GM19025 (cell line): Measurements from ENCODE around the gene POLN.

Source experiments
- ATAC-seq: cut with Tn5 transposase; IDR thresholded peaks from one replicate; pipeline ENCODE4 v1.9.1; 2021; ENCODE audit warnings: mild to moderate bottlenecking, low read depth, moderate library complexity; ENCODE audit not compliant: unreplicated experiment

Gene POLN

GRCh38 chr4:2064276-2064991 is 177.5 kb downstream of the POLN start:
- ATAC-seq = no peak

GRCh38 chr4:2063557-2064275 is 178.2 kb downstream of the POLN start:
- no peak for ATAC-seq

- ATAC-seq = no peak
Observed at GRCh38 chr4:2062808-2063524, 179.0 kb downstream of the POLN start.

- ATAC-seq = no peak
Observed at GRCh38 chr4:2062168-2062807, 179.6 kb downstream of the POLN start.

GRCh38 chr4:2061186-2062131 is 180.5 kb downstream of the POLN start:
- ATAC-seq = no peak

- ATAC-seq = no peak
Observed at GRCh38 chr4:2060611-2061185, 181.2 kb downstream of the POLN start.

GRCh38 chr4:2059726-2060602 is 182.0 kb downstream of the POLN start:
- ATAC-seq = no peak

GRCh38 chr4:2059046-2059725 is 182.7 kb downstream of the POLN start, which contains the start of gene NAT8L:
NAT8L (plus strand) TSS chr4:2059327; CDS start chr4:2059512, 185 bp downstream.
- no peak for ATAC-seq

- no peak for ATAC-seq
Observed at GRCh38 chr4:2058264-2059045, 183.5 kb downstream of the POLN start.

GRCh38 chr4:2057382-2058065 is 184.4 kb downstream of the POLN start:
- ATAC-seq = no peak

GRCh38 chr4:2054217-2054616 is 187.7 kb downstream of the POLN start:
- ATAC-seq = no peak

- no peak for ATAC-seq
Observed at GRCh38 chr4:2051086-2051485, 190.8 kb downstream of the POLN start.

- no peak for ATAC-seq
Observed at GRCh38 chr4:2049811-2050210, 192.1 kb downstream of the POLN start.

- ATAC-seq = no peak
Observed at GRCh38 chr4:2049381-2049780, 192.5 kb downstream of the POLN start.

- no peak for ATAC-seq
Observed at GRCh38 chr4:2048831-2049230, 193.1 kb downstream of the POLN start.

GRCh38 chr4:2047781-2048581 is 193.9 kb downstream of the POLN start:
- no peak for ATAC-seq
